HepG2 (cell line): ENCODE measurements around the gene FAM131A. TPM values are rescaled to one million over a fixed set of nuclear protein-coding genes. Genes with fewer than 3 reads are reported as not detected.

Experiments
- ATAC-seq: fragments of 200-7000 bp; cut with Tn5 transposase; 3 replicates; pipeline ENCODE4 v1.9.1; 2020; ENCODE audit warnings: mild to moderate bottlenecking, moderate library complexity
- BruUV-seq: library from RNA; stranded (reverse); fragments of 400-500 nt; replicated peaks from 2 replicates; lab custom pipeline; 2021; lab: Mats Ljungman, UMichigan
- CTCF ChIA-PET: fragments of 300-600 bp; formaldehyde crosslinking; extraction: SDS; loops from one replicate; lab custom pipeline; 2021; ENCODE audit warnings: low total read pairs, inconsistent platforms, low intra/inter-chr PET ratio; lab: Yijun Ruan, JAX
- POLR2A ChIA-PET: fragments of 350-600 bp; sonication (Branson Sonifier 250); formaldehyde crosslinking; loops from one replicate; lab custom pipeline; 2020; ENCODE audit warnings: antibody characterized with exemption, inconsistent platforms; lab: Yijun Ruan, JAX
- DNase-seq: peaks from one replicate; pipeline ENCODE4 v3.0.0-alpha.2; 2015; ENCODE audit warnings: low spot score
- FAIRE-seq: peaks from 3 replicates; lab custom pipeline; 2011; peaks lifted over from hg19 to GRCh38; lab: Jason Lieb, UNC
- H2AFZ ChIP-seq: one replicate; pipeline ENCODE4 v1.6.1; 2011; ENCODE audit warnings: low read length, inconsistent platforms
- H3K27ac ChIP-seq: fragments of 300-600 bp; 3 replicates; pipeline ENCODE4 v1.8.0; 2011; ENCODE audit warnings: mixed run types, mild to moderate bottlenecking, mixed read lengths, low read length, inconsistent platforms; ENCODE audit not compliant: insufficient read depth; ENCODE audit errors: extremely low read length
- H3K27me3 ChIP-seq, 2 experiments: fragments of 200-600 bp in 1 of 2; 2 replicates in 1 of 2; 3 replicates in 1 of 2; pipeline versions ENCODE4 v1.6.0 to v1.8.0; 2011; ENCODE audit warnings: low read length in 2 of 2, mild to moderate bottlenecking in 2 of 2, moderate library complexity in 2 of 2, inconsistent platforms in 1 of 2; ENCODE audit not compliant: insufficient read depth in 2 of 2, control insufficient read depth in 1 of 2
- H3K36me3 ChIP-seq, 2 experiments: fragments of 200-600 bp in 1 of 2; replicated peaks in 1 of 2; 2 replicates in 1 of 2; 3 replicates in 1 of 2; pipeline versions ENCODE4 v1.5.1 to v1.8.0; 2011; ENCODE audit warnings: low read length in 2 of 2, inconsistent platforms in 1 of 2; ENCODE audit not compliant: insufficient read depth in 2 of 2, control insufficient read depth in 1 of 2
- H3K4me1 ChIP-seq: 2 replicates; pipeline ENCODE4 v1.5.1; 2012; ENCODE audit warnings: low read length, inconsistent platforms; ENCODE audit not compliant: insufficient read depth
- H3K4me2 ChIP-seq: 2 replicates; pipeline ENCODE4 v1.6.0; 2011; ENCODE audit warnings: low read depth, low read length, inconsistent platforms
- H3K4me3 ChIP-seq, 3 experiments: fragments of 200-600 bp in 1 of 3; sonication (generic), shearing (Covaris generic) in 1 of 3; replicated peaks in 1 of 3; 2 replicates each; pipeline ENCODE4 v1.5.1; 2011 to 2016; ENCODE audit warnings: low read length in 3 of 3, inconsistent platforms in 2 of 3, low read depth in 2 of 3, mild to moderate bottlenecking in 2 of 3, control low read depth in 1 of 3, mixed read lengths in 1 of 3; ENCODE audit not compliant: insufficient read depth in 1 of 3
- H3K79me2 ChIP-seq: one replicate; pipeline ENCODE4 v1.6.1; 2011; ENCODE audit warnings: low read length, inconsistent platforms; ENCODE audit not compliant: insufficient read depth
- H3K9ac ChIP-seq: 2 replicates; pipeline ENCODE4 v1.6.0; 2011; ENCODE audit warnings: mild to moderate bottlenecking, low read depth, low read length, inconsistent platforms; ENCODE audit not compliant: insufficient read depth
- H3K9me3 ChIP-seq: 2 replicates; pipeline ENCODE4 v1.5.1; 2012; ENCODE audit warnings: mild to moderate bottlenecking, low read length
- H4K20me1 ChIP-seq: 2 replicates; pipeline ENCODE4 v1.6.0; 2011; ENCODE audit warnings: inconsistent platforms, mild to moderate bottlenecking, low read length, moderate library complexity; ENCODE audit not compliant: insufficient read depth
- DMTF1 ChIP-seq: sonication (generic); formaldehyde crosslinking; IDR thresholded peaks from 2 replicates; pipeline ENCODE4 v1.4.0; 2020; ENCODE audit warnings: mild to moderate bottlenecking, missing genetic modification reagents
- HIVEP1 ChIP-seq: sonication (generic); formaldehyde crosslinking; IDR thresholded peaks from 2 replicates; pipeline ENCODE4 v1.4.0; 2020; ENCODE audit warnings: mild to moderate bottlenecking, missing genetic modification reagents
- POLR2G ChIP-seq: fragments of 200-400 bp; formaldehyde crosslinking; IDR thresholded peaks from 2 replicates; pipeline ENCODE4 v1.6.1; 2018; ENCODE audit warnings: mild to moderate bottlenecking, low read depth, low read length, moderate library complexity
- ZFP41 ChIP-seq: sonication (generic); formaldehyde crosslinking; IDR thresholded peaks from 2 replicates; pipeline ENCODE4 v1.4.0; 2020; ENCODE audit warnings: mild to moderate bottlenecking, missing genetic modification reagents, borderline replicate concordance
- ZNF616 ChIP-seq: sonication (generic); formaldehyde crosslinking; IDR thresholded peaks from 2 replicates; pipeline ENCODE4 v1.5.0; 2020; ENCODE audit warnings: low read depth, mild to moderate bottlenecking, missing genetic modification reagents
- ZNF761 ChIP-seq: sonication (generic); formaldehyde crosslinking; conservative IDR thresholded peaks from 2 replicates; pipeline ENCODE4 v1.4.0; 2020; ENCODE audit warnings: mild to moderate bottlenecking, missing genetic modification reagents
- ZNF800 ChIP-seq: sonication (generic); formaldehyde crosslinking; IDR thresholded peaks from 2 replicates; pipeline ENCODE4 v1.4.0; 2020; ENCODE audit warnings: missing genetic modification reagents
- WGBS: methylation state at CpG from one replicate; pipeline ENCODE4 v1.1.6; 2017; ENCODE audit warnings: low lambda C conversion rate; 5-methylcytosine and 5-hydroxymethylcytosine counted together
- in situ Hi-C: cut with HindIII; loops from 2 replicates; pipeline ENCODE4 v1.10.0; 2017; ENCODE audit warnings: low pct_unique_long_range_greater_than_20kb; ENCODE audit not compliant: extremely low pct_ligation_motif_present
- intact Hi-C: fragments of 100-400 bp; cut with micrococcal nuclease; formaldehyde crosslinking; loops from one replicate; pipeline ENCODE4 v1.10.0; 2022; ENCODE audit not compliant: unreplicated experiment
- polyA plus RNA-seq, 8 experiments: library from polyadenylated mRNA; depleted of rRNA in 3 of 8; stranded (reverse) in 7 of 8; unstranded in 1 of 8; fragments of >200 nt; fragmentation: Illumina TruSeq in 4 of 8; extraction: Trizol in 4 of 8; gene quantifications; 2 replicates each; pipeline versions ENCODE4 v1.2.1 to v1.2.3, GENCODE V29; 2011 to 2016; ENCODE audit warnings: low read depth in 4 of 8, missing spikeins in 1 of 8, mixed read lengths in 1 of 8; ENCODE audit not compliant: insufficient read depth in 1 of 8
- total RNA-seq, 5 experiments: library from RNA; depleted of rRNA; stranded (reverse); fragments of >200 nt; fragmentation: Illumina TruSeq; extraction: Trizol; gene quantifications; 2 replicates each; pipeline ENCODE4 v1.2.3, GENCODE V29; 2016; ENCODE audit warnings: low read depth in 1 of 5
- TF ChIP-seq, protein P1 (sequence below): sonication (generic); formaldehyde crosslinking; IDR thresholded peaks from 2 replicates; pipeline ENCODE4 v1.8.0; 2022; ENCODE audit warnings: mild to moderate bottlenecking, missing genetic modification reagents, moderate library complexity

The FAM131A gene
- total and polyA plus RNA-seq, 2 of the 13 experiments (the other 11 are each of a cell fraction or from before 2014, with no cell fraction given): 9.2 to 9.3 TPM

DNA sequence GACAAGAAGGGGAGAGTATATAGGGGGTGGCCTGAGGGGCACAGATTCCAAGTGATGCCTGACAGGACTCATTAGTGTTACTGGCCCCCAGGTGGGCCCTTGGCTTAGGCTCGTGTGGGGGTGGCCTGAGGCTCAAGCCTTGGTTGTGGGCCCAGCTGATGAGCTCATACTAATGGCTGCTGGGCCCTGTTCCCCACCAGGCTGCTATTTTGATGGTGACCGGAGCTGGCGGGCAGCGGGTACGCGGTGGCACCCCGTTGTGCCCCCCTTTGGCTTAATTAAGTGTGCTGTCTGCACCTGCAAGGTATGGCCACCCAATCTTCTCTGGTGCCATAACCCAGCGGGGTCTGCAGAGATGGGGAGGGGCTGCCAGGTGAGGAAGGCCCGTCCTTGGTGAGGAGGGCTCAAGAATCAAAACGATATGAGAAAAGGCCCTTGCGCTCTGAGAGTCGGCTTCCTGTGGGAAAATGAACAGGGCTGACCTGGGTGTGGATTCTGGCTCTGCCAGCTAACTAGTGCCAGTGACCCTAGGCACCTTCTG, 49.8 kb downstream of the FAM131A start:
- no peaks in the 10 kb centered on the region for H3K9me3 ChIP-seq
- no peak overlapping the region for H2AFZ ChIP-seq
- ChIA-PET CTCF (no interaction called here), POLR2A (no interaction called here)
- WGBS: 100% methylated on average over 4 of the region's 12 CpGs
- BruUV-seq: no TSS peak
- H3K4me3 ChIP-seq: no peak overlapping the region
- DNase-seq: no peak
- ATAC-seq: no peak
- no peaks in the 10 kb centered on the region for H4K20me1 ChIP-seq
- in situ Hi-C loops: no loop called here
- no peak overlapping the region for H3K4me2 ChIP-seq
- no peak for TF ChIP-seq ZNF800 (CRISPR knock-in tag)
- TF ChIP-seq ZFP41 (CRISPR knock-in tag): no peak
- TF ChIP-seq DMTF1 (CRISPR knock-in tag): no peak
- TF ChIP-seq, protein P1, sequence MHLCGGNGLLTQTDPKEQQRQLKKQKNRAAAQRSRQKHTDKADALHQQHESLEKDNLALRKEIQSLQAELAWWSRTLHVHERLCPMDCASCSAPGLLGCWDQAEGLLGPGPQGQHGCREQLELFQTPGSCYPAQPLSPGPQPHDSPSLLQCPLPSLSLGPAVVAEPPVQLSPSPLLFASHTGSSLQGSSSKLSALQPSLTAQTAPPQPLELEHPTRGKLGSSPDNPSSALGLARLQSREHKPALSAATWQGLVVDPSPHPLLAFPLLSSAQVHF (CRISPR knock-in tag): no peak
- no peak for TF ChIP-seq POLR2G
- TF ChIP-seq ZNF616 (CRISPR knock-in tag): no peak
- no peak for TF ChIP-seq ZNF761 (CRISPR knock-in tag)
- TF ChIP-seq HIVEP1 (CRISPR knock-in tag): no peak
- H3K36me3 ChIP-seq: peaks cover 12 to 35% of the 10 kb centered on the region in 2 experiments; a peak in 4 of 5 replicates
- no peaks in the 10 kb centered on the region for H3K27me3 ChIP-seq
- H3K27ac ChIP-seq: no peak overlapping the region
- no peak overlapping the region for H3K9ac ChIP-seq
- H3K4me1 ChIP-seq: no peaks in the 10 kb centered on the region
- intact Hi-C loops: no loop called here
- no peaks in the 10 kb centered on the region for H3K79me2 ChIP-seq
- no peak for FAIRE-seq
